SKM-1 treated with dmso at 0.1 percent for 144 hours (cell line): ENCODE measurements around the gene ZNF254.
"Not testable (repeated sequence)": the region's sequence is repeated elsewhere in the genome, so short reads cannot be mapped to it uniquely, and the experiment has no call there.

Experiments
- DNase-seq: peaks from one replicate; lab custom pipeline; 2025; ENCODE audit not compliant: unreplicated experiment; lab: John Stamatoyannopoulos, UW

Gene ZNF254

DNA sequence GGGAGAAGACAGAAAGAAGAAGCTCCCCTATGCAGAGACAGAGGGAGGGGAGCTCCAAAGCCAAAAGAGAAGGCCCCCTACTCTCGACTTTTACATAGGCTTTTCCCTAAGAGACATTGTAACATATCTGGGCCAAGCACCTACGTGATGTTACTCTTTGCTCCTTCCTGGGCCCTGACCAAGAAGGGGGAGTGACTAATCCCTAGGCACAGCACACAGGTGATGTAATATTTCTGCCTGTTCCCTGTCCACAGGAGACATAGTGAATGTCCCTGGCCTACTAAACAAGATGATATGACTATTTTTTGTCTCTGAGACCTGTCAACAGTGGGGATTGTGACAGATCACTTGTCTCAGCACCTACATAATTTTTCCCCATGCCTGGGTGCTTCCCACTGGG lies 15.9 kb upstream of the ZNF254 start:
- no peak for DNase-seq

DNA sequence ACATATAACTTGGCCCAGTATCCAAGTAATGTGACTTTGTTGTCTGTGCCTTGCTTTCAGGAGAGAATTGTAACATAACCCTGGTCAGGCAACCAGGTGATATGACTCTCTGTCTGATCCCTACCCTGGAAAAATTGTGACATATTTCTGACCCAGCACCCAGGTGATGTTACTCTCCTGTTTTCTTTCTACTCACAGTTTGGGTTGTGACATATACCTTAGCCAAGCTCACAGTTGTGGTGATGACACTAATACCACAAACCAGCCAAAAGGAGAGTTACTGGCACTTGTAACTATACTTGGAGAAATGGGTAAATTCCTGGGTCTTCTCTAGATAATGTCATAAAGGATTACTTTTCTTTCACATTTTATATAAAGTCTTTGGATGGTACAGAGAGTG lies 14.3 kb upstream of the ZNF254 start:
- DNase-seq = no peak

DNA sequence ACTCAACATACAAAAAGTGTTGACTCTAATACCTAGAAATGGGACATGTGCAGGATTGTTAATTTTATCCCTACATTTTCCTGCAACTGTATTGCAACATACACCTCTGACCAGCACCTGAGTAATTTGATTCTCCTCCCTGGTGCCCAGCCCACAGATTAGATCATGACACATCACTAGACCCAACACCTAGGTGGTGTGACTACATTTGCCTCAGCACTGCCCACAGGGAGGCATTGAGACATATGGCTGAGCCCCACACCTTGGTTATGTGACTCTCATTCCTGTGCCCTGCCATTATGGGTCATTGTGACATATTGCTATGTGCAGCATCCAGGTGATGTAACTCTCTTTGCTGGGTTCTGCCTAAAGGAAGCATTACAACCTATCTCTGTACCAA lies 13.2 kb upstream of the ZNF254 start:
- no peak for DNase-seq

DNA sequence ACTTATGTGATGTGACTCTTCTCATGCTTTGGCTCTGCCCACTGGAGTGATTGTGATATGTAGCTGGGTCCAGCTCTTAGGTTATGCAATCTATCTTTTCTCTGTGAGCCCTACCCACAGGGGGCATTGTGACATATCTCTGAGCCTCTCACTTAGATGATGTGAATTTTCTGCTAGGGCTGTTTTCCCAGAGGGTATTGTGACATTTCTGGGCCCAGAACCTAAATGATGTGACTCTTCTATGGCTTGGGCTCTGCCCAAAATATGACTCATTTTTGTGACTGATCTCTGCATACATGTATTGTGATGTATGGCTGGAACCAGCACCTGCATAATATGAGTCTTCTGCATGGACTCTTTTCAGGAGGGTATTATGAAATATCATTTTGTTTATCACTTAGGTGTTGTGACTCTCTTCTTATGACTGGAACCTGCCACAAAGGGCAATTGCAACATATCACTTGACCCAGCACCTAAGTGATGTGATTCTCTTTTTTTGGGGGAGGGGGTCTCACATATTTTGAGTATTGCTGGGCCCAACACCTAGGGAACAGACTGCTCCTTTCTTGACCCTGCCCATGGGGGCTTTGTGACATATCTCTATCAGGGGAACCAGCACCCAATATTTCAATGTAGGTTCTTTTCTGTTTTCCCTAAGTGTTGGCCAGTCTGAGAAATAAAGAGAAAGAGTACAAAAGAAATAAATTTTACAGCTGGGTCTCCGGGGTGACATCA lies 12.1 kb upstream of the ZNF254 start:
- DNase-seq = peak; percentile 45

DNA sequence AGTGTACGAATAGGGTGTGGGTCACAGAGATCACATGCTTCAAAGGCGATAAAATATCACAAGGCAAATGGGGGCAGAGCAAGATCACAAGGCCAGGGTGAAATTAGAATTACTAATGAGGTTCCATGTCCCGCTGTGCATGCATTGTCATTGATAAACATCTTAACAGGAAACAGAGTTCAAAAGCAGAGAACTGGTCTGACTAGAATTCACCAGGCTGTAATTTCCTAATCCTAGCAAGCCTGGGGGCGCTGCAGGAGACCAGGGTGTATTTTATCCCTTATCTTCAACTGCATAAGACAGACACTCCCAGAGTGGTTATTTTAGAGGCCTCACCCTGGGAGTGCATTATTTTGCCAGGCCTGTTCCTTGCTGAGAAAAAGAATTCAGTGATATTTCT lies 11.5 kb upstream of the ZNF254 start:
- not testable (repeated sequence) for DNase-seq

DNA sequence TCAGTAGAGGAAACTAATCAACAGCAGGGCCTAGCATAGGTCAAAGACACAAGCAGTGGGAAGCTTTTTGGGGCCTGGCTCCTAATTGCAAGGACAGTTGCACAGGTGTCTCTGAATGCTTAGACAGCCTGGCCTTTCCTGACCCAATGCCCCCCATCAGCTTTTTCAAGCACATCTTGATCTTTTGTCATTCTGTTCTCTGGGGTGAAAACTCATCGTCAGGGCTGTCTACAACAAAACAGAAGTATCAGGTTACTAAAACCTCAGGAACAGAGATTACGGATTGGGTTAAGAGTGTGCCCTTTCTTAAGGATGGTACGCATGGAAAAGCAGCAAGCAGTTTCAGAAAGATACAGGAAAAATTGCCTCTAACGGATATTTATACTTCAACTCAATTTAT lies 8.3 kb upstream of the ZNF254 start:
- DNase-seq = no peak

DNA sequence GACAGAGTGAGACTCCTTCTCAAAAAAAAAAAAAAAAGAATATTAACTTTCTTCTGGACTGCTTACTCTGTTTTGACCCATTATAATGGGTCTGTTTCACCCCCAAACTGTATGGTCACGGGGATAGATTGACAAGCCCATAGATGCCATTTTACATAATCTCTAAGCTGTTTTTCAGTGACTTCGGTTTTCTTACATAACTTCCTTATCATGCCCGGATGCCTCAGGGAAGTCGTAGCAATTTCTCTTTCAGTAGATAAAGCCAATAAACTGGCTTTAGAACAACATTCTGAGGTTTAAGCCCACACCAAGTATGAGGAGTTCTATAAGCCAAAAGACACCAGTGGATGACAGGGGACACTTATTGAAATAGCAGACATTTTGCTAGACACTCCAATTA lies 5.9 kb upstream of the ZNF254 start:
- no peak for DNase-seq

DNA sequence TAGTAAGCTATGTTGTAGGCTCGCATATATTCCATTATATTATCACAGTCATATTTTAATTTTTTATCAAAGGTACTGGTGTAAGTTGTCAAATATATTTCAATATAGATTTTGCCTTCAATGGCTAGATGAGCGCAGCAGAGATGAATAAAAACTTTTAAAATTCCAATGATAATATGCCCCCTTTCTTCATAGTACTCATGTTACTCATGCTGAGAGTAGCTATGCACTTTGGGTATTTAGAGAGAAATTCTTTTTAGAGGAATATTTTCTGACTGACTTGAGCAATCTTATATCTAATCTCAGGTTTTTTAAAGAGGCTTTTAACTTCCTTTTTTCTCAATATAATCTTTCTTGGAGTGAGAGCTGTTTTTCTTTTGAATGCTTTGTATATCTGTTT lies 11.4 kb downstream of the ZNF254 start:
- no peak for DNase-seq

DNA sequence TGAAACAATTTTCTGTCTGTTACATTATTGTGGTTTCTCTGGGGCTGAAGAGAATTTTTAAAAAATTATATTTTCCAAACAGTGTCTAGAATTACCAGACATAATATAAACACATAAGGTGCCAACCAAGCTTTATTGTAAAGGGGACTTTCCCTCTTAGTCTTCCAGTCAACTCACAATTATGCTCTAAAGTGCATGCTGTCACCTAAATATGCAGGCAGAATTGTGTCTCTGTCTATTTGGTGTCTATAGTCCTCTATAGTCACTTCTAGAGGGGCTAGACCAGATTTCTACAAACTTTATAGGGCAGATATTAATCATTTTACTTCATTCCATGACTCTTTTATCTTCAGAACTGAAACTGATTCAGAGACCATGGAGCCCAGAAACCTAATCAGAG lies 12.8 kb downstream of the ZNF254 start:
- no peak for DNase-seq

DNA sequence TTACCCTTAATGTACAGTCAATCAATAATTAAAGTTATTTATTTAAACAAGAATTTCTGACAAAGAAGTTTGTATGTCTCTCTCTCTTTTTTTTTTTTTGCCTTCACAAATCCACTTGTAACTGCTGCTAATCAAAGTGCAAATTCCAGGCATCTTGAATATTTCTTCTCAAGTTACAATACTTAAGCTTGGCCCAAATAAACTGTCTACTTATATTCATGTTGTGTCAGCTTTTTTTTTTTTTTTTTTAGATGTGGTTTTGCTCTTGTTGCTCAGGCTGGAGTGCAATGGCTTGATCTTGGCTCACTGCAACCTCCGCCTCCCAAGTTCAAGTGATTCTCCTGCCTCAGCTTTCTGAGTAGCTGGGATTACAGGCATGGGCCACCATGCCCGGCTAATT lies 13.6 kb downstream of the ZNF254 start:
- DNase-seq = not testable (repeated sequence)

DNA sequence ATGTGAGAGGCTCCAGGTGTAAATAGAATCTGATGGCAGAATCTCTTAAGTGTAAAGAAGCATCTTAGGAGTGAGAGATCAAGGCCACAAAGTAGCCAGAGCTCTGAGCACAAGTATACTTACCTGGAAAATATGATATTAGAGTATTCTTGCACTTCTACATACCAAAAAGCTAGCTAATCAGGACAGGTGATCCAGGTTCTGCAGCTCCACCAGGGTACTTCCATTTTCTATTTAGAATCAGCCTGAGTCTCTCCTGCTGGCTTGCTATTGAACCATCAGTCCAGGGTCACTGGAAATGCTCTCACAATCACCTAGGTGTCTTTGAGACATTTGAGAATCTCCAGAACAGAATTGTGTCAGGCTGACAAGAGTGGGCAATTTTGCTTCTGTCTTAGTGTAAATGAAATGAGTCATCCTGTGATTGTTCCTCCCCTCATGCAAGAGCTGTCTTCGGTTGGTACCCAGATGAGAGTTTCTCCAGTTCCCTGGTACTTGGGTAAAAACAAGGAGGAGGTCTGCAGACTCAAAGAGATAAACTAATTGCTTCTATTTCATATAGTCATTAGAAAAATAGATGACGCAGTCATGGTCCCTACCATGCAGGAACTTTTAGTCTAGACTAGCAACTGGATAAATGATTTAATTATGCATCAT lies 14.6 kb downstream of the ZNF254 start:
- no peak for DNase-seq

DNA sequence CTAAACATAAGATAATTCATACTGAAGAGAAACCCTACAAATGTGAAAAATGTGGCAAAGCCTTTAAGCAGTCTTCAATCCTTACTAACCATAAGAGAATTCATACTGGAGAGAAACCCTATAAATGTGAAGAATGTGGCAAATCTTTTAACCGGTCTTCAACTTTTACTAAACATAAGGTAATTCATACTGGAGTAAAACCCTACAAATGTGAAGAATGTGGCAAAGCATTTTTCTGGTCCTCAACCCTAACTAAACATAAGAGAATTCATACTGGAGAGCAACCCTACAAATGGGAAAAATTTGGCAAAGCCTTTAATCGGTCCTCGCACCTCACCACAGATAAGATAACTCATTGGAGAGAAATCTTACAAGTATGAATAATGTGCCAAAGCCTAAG lies 40.6 kb downstream of the ZNF254 start:
- no peak for DNase-seq

DNA sequence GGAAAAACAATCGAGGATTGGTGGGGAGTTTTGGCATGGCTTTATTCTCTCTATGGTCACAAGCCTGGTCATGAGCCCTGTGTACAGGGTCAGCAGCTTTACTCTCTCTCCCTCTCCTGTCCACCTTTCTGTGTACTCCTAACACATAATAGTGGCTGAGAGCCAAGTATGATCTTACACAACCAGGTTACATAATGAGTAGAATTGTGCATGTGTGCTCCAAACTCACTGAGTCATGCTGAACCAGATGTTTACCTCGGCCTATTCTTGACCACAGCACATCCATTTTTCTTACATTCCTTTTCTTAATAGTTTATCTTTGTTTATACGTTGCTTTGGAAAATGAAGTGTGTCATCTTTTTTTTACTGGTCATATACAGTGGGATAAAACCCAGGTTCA lies 53.1 kb downstream of the ZNF254 start:
- peak; percentile 13 for DNase-seq

DNA sequence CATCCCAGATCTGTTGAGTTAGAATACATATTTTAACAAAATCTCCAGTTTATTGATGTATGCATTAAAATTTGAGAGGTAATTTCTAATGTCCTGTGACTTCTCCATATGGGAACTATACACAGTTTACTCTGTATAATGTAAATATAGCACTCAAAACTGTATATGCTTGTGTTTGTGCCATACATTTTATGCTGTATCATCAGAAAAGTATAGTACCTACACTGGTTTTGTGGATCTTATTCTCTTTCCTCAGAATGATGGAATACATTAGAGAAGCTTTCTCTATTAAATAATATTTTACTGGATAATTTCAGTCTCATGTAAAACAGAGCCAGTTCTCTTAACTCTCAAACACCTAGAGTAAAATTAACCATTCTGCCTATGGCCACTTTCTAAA lies 53.6 kb downstream of the ZNF254 start:
- no peak for DNase-seq

DNA sequence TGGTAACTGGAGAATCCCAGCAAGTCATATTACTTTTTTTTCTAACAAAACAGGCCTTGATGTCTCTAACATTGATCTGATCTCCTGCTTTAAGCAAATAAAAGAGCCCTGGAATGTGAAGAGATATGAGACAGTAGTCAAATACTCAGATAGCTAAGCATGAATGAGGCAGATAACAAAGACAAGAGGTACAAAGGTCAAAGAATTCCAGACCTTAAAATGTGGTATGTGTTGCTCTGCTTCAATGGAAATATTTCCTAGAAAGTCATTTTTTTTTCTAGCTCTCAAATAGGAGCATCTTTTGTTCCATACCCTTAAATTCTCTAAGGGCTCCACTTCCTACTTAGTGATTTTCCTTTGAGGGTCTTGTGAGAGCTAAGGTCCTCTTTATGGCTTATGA lies 54.6 kb downstream of the ZNF254 start:
- no peak for DNase-seq

DNA sequence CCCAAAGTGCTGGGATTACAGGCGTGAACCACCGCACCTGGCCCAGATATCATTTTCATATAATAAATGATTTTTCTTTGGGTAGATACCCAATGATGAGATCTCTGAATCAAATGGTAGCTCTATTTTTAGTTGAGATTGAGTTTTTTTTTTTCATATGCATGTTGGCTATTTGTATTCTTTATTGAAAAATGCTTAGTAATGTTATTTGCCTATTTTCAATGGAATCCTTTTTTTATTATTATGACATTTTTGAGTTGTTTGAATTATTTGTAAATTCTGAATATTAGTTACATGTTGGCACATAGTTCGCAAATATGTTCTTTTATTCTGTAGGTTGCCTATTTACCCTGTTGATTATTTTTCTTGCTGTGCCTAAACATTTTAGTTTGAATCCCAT lies 55.8 kb downstream of the ZNF254 start:
- DNase-seq = no peak

DNA sequence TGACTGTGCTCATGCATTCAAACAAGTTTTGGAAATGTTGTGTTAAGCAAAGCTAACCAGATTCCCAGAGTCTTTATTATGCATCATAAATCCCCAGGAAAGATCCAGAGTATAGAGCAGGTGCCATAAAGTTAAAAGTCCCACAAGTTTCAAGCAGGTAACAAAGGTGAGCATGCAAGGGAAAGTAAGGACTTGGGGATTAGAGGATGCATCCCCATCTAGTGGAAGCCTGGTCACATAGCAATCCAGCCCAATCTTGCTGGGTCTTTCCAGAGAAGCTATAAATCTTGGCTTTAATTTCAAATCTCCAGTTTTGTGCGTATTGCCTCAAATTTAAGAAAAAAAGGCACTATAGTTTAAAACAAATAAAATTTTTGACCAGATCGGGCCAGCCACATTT lies 72.7 kb downstream of the ZNF254 start:
- no peak for DNase-seq

DNA sequence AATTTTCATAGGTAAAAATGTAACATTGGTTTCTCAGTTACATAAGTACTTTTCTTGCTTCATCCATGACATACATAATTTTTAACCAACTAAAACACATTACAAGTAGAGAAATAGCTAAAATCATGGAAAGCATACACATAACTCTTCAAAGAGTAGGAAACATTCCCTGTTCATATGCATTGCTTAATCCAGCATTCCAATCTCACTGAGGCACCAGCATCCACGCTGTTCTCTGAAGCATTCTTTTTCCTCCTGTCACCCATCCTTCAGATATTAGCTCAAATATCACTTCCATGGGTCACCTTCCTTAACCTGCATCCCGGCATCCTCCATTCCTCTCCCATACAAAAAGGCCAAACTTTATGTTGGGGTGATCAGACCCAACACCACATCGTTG lies 79.1 kb downstream of the ZNF254 start:
- no peak for DNase-seq

DNA sequence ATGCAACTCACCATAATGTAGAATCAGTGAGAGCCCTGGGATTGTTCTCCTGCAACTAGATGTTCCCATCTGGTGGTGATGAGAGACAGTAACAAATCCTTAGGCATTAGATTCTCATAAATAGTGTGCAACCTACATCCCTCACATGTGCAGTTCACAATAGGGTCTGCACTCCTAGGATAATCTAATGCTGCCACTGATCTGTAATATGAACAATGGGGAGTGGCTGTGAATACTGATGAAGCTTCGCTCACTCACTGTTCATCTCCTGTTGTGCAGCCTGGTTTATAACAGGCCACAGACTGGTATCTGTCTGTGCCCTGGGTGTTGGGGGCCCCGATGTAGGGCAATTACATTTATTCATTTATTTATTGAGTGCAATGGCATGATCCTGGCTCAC lies 86.9 kb downstream of the ZNF254 start:
- DNase-seq = no peak

DNA sequence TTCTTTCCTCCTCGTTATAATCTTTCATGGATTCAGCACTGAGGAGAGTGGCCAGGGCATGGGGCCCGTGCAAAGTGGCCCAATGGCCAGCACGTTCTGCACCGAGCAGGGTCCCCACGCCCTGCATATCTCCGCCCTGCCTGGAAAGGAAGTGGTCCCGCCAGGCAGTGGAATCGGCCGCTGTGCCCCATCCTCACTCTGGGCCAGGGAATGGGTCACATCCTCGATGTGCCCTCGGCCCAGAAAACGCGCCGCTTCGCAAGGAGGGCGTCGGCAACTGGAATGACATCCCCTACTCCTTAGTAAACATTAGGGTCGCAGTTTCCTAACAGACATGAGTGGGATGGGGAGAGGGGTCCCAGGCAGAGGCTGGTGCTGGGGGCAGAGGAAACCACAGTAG lies 90.7 kb downstream of the ZNF254 start:
- no peak for DNase-seq

DNA sequence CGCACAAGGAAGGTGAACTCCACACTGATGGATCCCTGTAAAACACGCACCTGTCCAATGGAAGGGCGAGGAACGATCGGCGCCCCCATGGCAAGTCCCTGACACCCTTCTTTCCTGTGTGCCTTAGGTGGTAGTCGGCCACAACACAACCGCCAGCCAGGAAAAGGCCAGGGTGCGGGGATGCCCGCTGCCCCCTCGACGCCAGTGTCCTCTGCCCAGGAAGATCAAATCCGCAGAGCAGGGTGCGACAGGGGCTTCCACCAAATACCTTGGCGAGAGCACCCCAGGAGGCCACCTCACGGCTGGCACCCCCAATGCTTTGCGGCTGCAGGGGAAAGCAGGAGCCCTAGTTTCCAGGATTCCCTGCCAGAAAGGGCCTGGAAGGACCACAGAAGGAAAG lies 91.2 kb downstream of the ZNF254 start:
- no peak for DNase-seq
